Mesenteric fat pad (tissue), 1 donor: ENCODE data around the gene NIPA2. TPM values are rescaled to one million over a fixed set of nuclear protein-coding genes. Genes with fewer than 3 reads are reported as not detected.

Experiments used
- DNase-seq: peaks from one replicate; pipeline ENCODE4 v3.0.0-alpha.2; 2020; ENCODE audit warnings: low spot score
- total RNA-seq: library from RNA; stranded (reverse); fragmentation: NEBNext Ultra II Directional; extraction: Animal tissue kit (Norgen Biotek cat#: 25700); gene quantifications from one replicate; pipeline ENCODE4 v1.2.1, GENCODE V29; 2021
- donor health status: DM: yes; HTN: yes; CAD: no.

The NIPA2 gene
- total RNA-seq, 1 donor from 2014 or later: 43.4 TPM

DNA sequence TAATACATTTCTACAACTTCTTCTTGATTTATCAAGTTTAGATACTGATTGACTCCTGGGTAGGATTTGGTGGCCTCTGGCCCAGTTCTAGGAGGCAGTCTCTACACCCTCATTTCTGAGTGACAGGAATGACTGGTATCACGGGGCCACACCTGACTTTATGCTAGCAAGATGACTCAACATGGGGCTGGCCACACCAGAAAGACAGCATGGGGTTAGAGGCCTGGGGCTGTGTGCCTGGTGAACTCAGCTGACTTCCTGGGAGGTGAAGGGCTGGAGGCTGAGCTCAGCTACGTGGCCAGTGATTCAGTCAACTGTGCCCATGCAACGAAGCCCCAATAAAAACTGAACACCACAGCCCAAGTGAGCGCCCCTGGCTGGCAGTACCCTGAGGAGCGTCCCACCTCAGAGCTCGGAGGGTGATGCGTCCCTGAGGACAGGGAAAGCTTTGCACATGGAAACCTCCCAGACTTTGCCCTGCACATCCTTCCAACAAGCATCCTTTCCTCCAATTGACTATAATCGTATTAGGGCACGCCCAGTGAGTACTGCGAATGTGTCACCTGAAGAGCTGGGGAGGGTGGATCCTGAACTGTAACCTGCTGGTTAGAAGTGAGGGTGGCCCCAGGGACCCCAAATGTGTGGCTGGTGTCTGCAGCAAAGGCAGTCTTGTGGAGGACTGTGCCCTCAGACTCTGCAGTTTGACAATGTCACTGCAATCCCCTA lies 57.2 kb downstream of the NIPA2 start:
- no peak for DNase-seq

DNA sequence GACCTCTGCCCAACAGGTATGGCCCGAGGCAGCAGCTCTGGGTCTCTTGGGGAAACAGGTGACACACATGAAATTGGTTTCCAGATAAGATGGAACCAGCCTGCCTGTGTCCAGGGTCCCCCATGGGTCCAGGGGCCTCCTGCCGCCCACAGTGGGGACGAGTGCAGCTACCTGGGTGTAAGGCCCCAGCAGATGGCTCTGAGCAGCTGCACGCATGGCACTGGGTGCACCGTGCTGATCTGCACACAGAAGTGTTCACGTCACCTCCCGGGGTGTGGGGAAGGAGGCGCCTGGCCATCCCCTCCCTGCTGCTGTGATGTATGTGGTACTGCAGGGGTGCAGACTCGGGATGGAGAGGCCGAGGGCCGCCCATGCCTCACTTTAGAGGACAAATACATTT lies 63.6 kb downstream of the NIPA2 start:
- DNase-seq: no peak

DNA sequence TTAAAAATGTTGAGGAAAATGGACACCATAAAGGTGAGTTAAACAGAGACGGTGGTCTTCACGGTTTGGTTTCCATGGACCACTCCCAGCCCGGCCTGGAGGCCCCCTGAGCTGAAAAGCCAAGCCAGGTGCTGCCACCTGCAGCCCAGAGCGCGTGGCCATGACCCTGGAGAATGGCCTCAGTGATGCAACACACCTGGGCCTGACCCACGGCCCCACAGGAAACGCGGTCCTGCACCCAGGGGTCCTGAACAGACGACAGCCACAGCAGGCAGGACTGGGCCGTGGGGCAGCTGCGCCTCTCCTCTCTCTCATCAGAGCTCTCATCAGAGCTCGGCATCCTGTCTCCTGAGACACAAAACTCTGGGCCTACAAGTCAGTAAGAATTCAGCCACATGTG lies 64.1 kb downstream of the NIPA2 start:
- DNase-seq: no peak

GRCh38 chr15:22902981-22903380 lies 64.5 kb downstream of the NIPA2 start:
- no peak for DNase-seq

- DNase-seq: no peak
These were observed 65.0 kb downstream of the NIPA2 start for GRCh38 chr15:22903427-22903826.

DNA sequence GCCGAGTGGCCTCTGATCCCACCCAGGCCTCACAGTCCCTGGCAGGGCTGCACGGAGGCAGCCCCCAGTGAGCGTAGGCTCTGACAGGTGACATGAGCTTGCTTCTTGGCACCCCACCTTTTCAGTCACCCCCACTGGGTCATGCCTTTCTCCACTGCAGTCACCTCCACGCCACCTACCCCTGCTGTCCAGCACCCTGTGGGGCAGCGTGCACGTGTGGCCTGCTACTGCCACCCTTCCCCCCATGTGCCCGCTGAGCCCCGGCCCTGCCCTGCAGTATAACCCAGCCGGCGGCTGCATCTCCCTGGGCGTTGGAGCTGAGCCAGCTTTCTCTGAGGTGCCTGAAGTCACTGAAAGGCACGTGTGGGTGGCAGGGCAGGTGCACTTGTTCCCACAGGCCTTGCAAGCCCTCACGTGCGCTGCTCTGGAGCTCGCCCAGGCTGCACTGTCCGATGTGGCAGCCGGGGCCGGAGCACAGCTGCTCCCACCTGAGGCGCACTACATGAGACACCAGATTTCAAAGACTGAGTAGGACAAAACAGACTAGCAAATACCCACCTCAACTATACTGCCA lies 65.6 kb downstream of the NIPA2 start:
- DNase-seq: no peak

DNA sequence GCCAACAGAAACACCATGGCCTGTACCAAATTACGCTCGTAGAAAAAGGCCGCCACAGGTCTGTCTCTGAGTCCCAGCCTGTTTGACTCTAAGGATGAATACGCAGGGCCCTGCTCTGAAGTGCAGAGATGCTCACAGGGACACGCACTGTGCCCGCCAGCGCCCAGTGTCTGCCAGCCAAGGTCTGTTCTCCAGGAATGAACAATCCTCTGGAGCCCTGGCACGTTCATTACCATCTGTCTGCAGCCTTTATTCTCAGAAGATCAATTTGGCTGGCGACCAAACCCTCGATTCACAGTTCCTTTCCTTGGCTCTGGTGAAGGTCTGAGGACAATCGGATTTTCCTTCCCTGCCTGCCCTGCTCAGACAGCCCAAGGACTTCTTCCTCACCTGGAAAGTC lies 66.3 kb downstream of the NIPA2 start:
- no peak for DNase-seq

DNA sequence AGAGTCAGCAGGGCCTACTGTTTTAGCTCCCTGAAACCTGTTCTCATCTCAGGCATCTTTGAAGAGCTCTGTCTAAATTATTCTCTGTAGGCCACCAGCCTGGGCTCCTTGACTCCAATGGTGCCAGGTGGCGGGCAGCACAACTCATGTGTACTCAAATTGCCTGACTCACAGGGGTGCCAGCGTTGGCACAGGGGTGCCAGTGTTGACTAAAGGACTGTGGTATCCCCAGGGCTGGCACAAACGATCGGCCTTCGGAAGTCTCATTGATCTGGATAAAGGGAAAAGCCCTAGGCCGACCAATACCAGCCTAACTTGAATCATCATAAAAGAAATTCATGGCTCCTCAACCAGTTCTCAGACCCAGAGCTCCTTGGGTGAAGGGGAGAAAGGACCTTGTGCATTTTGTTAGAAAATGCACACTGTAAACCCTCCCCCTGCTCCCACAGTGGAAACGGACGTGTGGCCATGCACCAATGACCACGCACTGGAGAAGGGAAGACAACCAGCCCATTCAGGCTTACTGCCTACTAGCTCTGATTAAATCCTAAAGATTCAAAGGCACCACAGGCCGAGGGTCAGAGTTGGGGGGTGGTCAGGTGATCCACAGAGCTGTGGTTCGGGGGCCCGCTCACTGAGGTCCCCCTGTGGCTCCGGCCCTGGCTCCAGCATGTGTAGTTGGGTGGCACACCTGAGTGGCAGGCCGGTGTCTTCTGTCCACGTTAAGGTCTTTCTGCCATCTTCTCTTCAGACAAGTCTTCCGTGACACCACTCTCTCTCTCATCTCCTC lies 68.9 kb downstream of the NIPA2 start:
- DNase-seq: no peak

GRCh38 chr15:22908830-22909229 lies 70.4 kb downstream of the NIPA2 start:
- no peak for DNase-seq

- no peak for DNase-seq
These were observed 72.8 kb downstream of the NIPA2 start for GRCh38 chr15:22911306-22911705.

GRCh38 chr15:22912256-22912655 lies 73.8 kb downstream of the NIPA2 start:
- no peak for DNase-seq

- no peak for DNase-seq
These were observed 75.3 kb downstream of the NIPA2 start for GRCh38 chr15:22913646-22914380.

GRCh38 chr15:22915866-22916515 lies 77.5 kb downstream of the NIPA2 start:
- no peak for DNase-seq

- no peak for DNase-seq
These were observed 78.3 kb downstream of the NIPA2 start for GRCh38 chr15:22916606-22917350.

- DNase-seq: no peak
These were observed 79.1 kb downstream of the NIPA2 start for GRCh38 chr15:22917556-22917955.

Other genes starting within 250 kb of the NIPA2 start
- gene NIPA1, start 52.0 kb upstream of the NIPA2 start, total RNA-seq: 10.2 TPM
- gene CYFIP1, start 141.7 kb downstream of the NIPA2 start, total RNA-seq: 138 TPM
- gene TUBGCP5, start 200.9 kb downstream of the NIPA2 start, total RNA-seq: 16.3 TPM